GM12801 (cell line): ENCODE data around the gene NFATC1.

Source experiments
- TF ChIP-seq, protein P1 (sequence below): IDR thresholded peaks from one replicate; pipeline ENCODE4 v1.5.1; 2011; ENCODE audit warnings: control low read depth; ENCODE audit not compliant: insufficient read length; ENCODE audit errors: extremely low read depth

The NFATC1 gene

GRCh38 chr18:79520478-79521390 lies 125.0 kb downstream of the NFATC1 start:
- TF ChIP-seq, protein P1, sequence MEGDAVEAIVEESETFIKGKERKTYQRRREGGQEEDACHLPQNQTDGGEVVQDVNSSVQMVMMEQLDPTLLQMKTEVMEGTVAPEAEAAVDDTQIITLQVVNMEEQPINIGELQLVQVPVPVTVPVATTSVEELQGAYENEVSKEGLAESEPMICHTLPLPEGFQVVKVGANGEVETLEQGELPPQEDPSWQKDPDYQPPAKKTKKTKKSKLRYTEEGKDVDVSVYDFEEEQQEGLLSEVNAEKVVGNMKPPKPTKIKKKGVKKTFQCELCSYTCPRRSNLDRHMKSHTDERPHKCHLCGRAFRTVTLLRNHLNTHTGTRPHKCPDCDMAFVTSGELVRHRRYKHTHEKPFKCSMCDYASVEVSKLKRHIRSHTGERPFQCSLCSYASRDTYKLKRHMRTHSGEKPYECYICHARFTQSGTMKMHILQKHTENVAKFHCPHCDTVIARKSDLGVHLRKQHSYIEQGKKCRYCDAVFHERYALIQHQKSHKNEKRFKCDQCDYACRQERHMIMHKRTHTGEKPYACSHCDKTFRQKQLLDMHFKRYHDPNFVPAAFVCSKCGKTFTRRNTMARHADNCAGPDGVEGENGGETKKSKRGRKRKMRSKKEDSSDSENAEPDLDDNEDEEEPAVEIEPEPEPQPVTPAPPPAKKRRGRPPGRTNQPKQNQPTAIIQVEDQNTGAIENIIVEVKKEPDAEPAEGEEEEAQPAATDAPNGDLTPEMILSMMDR, result no peak

GRCh38 chr18:79521416-79522205 lies 125.9 kb downstream of the NFATC1 start:
- TF ChIP-seq, protein P1, result no peak

DNA sequence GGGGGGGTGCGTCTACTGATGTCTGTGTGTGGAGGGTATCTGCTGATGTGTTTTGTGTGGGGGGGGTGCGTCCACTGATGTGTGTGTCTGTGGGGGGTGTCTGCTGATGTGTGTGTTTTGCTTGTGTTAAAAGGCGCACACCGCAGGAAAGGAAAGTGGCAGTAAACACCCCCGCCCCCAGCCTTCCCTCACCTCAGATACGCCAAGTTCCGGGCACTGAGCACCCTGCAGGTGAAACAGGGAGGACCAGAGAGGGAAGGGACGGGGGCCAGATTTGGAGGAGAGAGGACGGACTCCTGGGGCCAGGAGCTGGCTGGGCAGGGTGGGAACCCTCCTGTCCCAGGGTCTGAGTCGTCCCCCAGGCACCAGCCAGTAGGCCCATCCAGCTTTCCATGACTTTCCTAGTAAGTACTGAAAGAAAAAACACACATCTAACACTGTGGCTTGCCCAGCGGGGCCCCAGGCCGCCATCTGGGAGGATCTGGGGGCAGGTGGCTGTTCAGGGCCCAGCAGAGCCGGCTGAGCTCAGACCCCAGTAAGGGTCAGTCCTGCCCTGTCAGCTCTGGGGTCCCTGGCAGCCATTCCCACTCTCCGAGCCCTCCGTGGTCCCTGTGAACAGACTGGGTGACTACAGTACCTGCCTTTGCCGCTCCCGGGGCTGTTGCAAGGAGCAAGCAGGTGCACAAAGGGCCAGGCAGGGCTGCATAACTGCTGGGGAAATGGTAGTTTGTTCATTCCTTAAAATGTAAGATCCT lies 126.9 kb downstream of the NFATC1 start:
- TF ChIP-seq, protein P1, result no peak

DNA sequence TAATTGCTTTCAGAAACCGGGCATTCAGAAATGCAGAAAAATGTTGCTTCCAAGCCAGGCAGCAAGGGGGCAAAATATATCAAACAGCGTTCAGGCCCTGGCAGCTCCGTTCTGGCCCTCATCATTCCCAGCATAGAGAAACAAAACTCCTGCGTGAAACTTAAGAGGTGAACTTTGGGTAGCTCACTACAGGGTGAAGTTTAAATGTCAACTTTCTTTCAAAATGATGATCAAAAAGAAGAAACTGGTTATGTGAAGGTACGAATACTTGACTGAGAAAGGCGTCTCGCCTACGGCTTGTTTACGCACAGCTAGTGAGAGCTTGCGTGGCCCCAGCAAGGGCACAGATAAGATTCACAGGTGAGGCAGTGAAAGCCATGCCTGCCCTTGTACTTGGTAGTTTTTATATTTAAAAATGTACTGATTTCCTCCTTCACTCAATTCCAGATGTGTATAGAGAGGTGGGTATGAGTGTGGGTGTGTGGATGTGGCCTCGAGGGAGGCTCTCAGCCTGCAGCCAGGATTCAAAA lies 127.5 kb downstream of the NFATC1 start:
- TF ChIP-seq, protein P1, result no peak

- TF ChIP-seq, protein P1, result no peak
These were observed 128.0 kb downstream of the NFATC1 start for GRCh38 chr18:79523736-79524180.

DNA sequence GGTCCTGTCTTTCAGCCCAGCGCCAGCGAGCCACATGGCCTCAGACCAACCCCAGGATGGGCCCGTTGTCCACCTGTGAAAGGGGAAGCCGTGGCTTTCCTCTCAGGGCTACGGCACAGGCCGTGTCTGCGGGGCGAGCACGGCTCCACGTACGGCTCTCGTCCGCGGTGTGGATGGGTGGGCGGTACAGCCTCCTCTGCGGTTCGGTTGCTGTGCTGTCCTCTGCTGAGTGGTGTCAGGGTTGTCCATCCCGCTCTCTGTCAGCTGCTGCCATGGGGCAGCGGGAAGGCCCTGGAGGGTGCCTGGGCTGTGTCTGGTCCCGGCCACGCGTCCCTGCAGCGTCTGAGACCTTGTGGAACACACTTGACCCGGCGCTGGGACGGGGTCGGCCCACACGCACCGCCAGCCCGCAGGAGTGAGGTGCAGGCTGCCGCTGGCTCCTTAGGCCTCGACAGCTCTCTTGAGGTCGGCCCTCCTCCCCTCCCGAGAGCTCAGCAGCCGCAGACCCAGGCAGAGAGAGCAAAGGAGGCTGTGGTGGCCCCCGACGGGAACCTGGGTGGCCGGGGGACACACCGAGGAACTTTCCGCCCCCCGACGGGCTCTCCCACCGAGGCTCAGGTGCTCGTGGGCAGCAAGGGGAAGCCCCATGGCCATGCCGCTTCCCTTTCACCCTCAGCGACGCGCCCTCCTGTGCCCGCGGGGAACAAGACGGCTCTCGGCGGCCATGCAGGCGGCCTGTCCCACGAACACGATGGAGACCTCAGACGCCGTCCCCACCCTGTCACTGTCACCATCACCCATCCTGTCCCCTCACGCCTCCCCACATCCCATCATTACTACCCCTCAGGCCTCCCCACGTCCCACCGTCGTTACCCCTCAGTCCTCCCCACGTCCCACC lies 128.7 kb downstream of the NFATC1 start:
- TF ChIP-seq, protein P1, result no peak
